ENCODE results near the gene PDZK1.

DNA sequence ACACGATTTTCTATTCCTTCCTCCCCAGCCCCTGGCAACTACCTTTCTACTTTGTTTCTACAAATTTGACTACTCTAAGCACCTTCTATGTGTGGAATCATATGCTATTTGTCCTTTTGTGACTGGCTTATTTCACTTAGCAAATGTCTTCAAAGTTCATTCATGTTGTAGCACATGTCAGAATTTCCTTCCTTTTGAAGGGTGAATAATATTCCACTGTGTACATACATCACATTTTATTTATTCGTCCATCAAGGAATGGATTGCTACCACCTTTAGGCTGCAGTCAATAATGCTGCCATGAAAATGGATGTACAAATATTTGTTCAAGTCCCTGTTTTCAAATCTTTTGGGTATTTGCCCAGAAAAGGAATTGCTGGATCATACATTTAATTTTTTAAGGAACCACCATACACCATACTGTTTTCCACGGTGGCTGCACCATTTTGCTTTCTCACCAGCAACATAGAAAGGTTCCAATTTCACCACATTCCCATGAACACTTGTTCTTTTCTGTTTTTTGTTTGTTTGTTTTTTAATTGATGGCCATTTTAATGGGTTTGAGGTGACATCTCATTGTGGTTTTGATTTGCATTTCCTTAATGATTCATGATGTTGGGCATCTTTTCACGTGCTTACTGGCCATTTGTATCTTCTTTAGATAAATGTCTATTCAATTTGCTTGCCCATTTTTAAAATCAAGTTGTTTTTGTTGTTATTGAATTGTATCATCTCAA lies 3.3 kb upstream of the PDZK1 start:
- TF ChIP-seq EP300 (IDR thresholded peaks at IDR 0.05), result no peak
- TF ChIP-seq, protein P1, sequence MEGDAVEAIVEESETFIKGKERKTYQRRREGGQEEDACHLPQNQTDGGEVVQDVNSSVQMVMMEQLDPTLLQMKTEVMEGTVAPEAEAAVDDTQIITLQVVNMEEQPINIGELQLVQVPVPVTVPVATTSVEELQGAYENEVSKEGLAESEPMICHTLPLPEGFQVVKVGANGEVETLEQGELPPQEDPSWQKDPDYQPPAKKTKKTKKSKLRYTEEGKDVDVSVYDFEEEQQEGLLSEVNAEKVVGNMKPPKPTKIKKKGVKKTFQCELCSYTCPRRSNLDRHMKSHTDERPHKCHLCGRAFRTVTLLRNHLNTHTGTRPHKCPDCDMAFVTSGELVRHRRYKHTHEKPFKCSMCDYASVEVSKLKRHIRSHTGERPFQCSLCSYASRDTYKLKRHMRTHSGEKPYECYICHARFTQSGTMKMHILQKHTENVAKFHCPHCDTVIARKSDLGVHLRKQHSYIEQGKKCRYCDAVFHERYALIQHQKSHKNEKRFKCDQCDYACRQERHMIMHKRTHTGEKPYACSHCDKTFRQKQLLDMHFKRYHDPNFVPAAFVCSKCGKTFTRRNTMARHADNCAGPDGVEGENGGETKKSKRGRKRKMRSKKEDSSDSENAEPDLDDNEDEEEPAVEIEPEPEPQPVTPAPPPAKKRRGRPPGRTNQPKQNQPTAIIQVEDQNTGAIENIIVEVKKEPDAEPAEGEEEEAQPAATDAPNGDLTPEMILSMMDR (IDR thresholded peaks at IDR 0.05), result no peak
